Superior temporal gyrus (tissue), 1 donor: ENCODE data around the gene WWOX.

Source experiments
- DNase-seq: peaks from one replicate; pipeline ENCODE4 v3.0.0-alpha.2; 2016; ENCODE audit errors: extremely low spot score

Gene WWOX

GRCh38 chr16:78465730-78466129 is 366.3 kb downstream of the WWOX start:
- no peak for DNase-seq

GRCh38 chr16:78469787-78470186 is 370.3 kb downstream of the WWOX start:
- no peak for DNase-seq

- no peak for DNase-seq
Observed at GRCh38 chr16:78473031-78473699, 373.7 kb downstream of the WWOX start.

GRCh38 chr16:78474762-78475161 is 375.3 kb downstream of the WWOX start:
- no peak for DNase-seq

GRCh38 chr16:78476615-78477014 is 377.2 kb downstream of the WWOX start:
- no peak for DNase-seq

GRCh38 chr16:78478267-78478861 is 378.9 kb downstream of the WWOX start:
- no peak for DNase-seq

- DNase-seq: no peak
Observed at GRCh38 chr16:78479723-78480122, 380.3 kb downstream of the WWOX start.

- DNase-seq: no peak
Observed at GRCh38 chr16:78480588-78480987, 381.1 kb downstream of the WWOX start.

GRCh38 chr16:78483124-78483992 is 383.9 kb downstream of the WWOX start:
- DNase-seq: no peak

- no peak for DNase-seq
Observed at GRCh38 chr16:78484509-78485058, 385.1 kb downstream of the WWOX start.

- DNase-seq: no peak
Observed at GRCh38 chr16:78485188-78485916, 385.9 kb downstream of the WWOX start.

- DNase-seq: no peak
Observed at GRCh38 chr16:78485917-78486257, 386.4 kb downstream of the WWOX start.

GRCh38 chr16:78487471-78487870 is 388.0 kb downstream of the WWOX start:
- DNase-seq: no peak

GRCh38 chr16:78489072-78489471 is 389.6 kb downstream of the WWOX start:
- no peak for DNase-seq

- DNase-seq: no peak
Observed at GRCh38 chr16:78489631-78490030, 390.2 kb downstream of the WWOX start.

- peak; percentile 53 for DNase-seq
Observed at GRCh38 chr16:78490431-78490830, 391.0 kb downstream of the WWOX start.

GRCh38 chr16:78490847-78491246 is 391.4 kb downstream of the WWOX start:
- DNase-seq: peak; percentile 61

GRCh38 chr16:78493573-78493972 is 394.1 kb downstream of the WWOX start:
- no peak for DNase-seq

GRCh38 chr16:78494105-78494504 is 394.7 kb downstream of the WWOX start:
- no peak for DNase-seq

- DNase-seq: no peak
Observed at GRCh38 chr16:78494674-78495073, 395.2 kb downstream of the WWOX start.

GRCh38 chr16:78496189-78496588 is 396.7 kb downstream of the WWOX start:
- no peak for DNase-seq

GRCh38 chr16:78499399-78499798 is 399.9 kb downstream of the WWOX start:
- DNase-seq: no peak
